ENCODE measurements around the gene KBTBD13. TPM values are rescaled to one million over a fixed set of nuclear protein-coding genes. Genes with fewer than 3 reads are reported as not detected.

KBTBD13 gene
- total RNA-seq, 1 donor from 2014 or later, result not detected

DNA sequence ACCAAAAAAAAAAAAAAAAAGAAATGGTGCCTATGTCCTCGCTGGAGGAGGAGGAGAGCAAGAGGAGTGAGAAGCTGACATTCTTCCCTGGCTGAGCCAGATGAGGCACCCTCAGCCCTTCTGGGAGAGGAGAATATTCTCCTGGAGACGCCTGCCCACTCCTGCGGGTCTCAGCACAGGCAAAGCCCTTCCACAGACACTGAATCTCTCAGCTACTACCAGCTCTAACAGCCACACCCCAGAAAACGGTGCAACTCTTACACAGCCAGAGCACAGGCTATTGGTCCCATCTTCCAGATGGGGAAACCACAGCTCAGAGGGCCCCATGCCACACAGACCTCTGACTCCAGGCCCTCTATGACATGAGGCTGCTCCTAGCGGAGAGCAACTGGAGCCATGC, 14.5 kb upstream of the KBTBD13 start:
- H3K36me3 ChIP-seq, result peaks cover 10% of the 10 kb centered on the region
- intact Hi-C loops (cut with DNase I), result no loop called here
- H3K4me1 ChIP-seq, result peaks cover 14% of the 10 kb centered on the region
- TF ChIP-seq, protein P1, sequence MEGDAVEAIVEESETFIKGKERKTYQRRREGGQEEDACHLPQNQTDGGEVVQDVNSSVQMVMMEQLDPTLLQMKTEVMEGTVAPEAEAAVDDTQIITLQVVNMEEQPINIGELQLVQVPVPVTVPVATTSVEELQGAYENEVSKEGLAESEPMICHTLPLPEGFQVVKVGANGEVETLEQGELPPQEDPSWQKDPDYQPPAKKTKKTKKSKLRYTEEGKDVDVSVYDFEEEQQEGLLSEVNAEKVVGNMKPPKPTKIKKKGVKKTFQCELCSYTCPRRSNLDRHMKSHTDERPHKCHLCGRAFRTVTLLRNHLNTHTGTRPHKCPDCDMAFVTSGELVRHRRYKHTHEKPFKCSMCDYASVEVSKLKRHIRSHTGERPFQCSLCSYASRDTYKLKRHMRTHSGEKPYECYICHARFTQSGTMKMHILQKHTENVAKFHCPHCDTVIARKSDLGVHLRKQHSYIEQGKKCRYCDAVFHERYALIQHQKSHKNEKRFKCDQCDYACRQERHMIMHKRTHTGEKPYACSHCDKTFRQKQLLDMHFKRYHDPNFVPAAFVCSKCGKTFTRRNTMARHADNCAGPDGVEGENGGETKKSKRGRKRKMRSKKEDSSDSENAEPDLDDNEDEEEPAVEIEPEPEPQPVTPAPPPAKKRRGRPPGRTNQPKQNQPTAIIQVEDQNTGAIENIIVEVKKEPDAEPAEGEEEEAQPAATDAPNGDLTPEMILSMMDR (IDR thresholded peaks at IDR 0.05), result no peak
- no peak overlapping the region for H3K27ac ChIP-seq
- H3K27me3 ChIP-seq (ENCODE audit: low read depth), result peaks cover 11% of the 10 kb centered on the region
- peak overlapping the region; percentile 7 for H3K4me3 ChIP-seq
- ATAC-seq (no peak), DNase-seq (no peak)
- no peaks in the 10 kb centered on the region for H3K9me3 ChIP-seq

DNA sequence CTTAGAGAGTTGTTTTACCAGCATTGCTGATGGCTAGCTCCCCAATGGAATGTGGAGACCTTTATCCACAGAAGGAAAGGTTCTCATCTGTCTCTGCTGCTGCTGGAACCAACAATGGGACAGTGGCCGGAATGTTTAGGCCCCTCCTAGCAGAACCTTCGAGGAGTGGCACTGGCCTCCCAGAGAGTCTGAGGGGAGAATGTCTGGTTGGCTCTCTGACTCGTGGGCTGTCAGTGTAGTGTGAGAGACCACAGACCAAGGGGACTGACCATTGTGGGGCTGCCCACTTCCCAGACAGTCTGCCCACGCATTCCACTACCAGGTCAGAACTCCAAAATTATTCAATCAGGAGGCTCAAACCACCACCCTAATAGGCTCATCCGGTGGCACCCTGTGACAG, 13.8 kb upstream of the KBTBD13 start:
- no peak for ATAC-seq
- intact Hi-C loops (cut with DNase I), result no loop called here
- peaks cover 10% of the 10 kb centered on the region for H3K36me3 ChIP-seq
- TF ChIP-seq, protein P1 (IDR thresholded peaks at IDR 0.05), result no peak
- DNase-seq, result no peak
- H3K9me3 ChIP-seq, result no peaks in the 10 kb centered on the region
- H3K4me1 ChIP-seq, result peaks cover 14% of the 10 kb centered on the region
- H3K27me3 ChIP-seq (ENCODE audit: low read depth), result peaks cover 17% of the 10 kb centered on the region
- H3K27ac ChIP-seq, result no peak overlapping the region
- H3K4me3 ChIP-seq, result no peak overlapping the region

DNA sequence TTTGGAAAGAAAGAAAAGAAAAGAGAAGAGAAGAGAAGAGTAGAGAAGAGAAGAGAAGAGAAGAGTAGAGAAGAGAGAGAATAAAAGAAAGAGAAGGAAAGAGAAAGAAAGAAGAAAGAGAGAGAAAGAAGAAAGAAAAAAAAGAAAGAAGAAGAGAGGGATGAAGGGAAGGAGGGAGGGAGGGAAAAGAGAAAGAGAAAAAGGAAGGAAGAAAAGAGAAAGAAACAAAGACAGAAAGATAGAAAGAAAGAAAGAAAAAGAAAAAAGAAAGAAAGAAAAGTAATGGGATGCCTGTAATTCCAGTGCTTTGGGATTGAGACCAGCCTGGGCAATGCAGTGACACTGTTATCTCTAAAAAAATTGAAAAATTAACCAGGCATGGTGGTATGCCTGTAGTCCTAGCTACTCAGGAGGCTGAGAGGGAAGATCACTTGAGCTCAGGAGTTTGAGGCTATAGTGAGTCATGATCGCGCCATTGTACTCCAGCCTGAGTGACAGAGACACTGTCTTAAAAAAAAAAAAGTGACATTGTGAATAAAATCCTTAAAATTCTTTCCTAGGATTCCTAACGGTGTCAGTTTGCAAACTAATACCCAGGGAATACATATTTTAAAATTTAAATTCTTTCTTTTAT, 10.4 kb upstream of the KBTBD13 start:
- Histone ChIP-seq H3K27me3 (ENCODE audit: low read depth) (peaks cover 23% of the 10 kb centered on the region), H3K27ac (peak overlapping the region; percentile 85), H3K9me3 (no peaks in the 10 kb centered on the region), H3K4me1 (peaks cover 30% of the 10 kb centered on the region), H3K36me3 (no peaks in the 10 kb centered on the region), H3K4me3 (peak overlapping the region; percentile 52)
- no peak for DNase-seq
- intact Hi-C loops (cut with DNase I), result no loop called here
- TF ChIP-seq, protein P1 (IDR thresholded peaks at IDR 0.05), result no peak
- no peak for ATAC-seq

DNA sequence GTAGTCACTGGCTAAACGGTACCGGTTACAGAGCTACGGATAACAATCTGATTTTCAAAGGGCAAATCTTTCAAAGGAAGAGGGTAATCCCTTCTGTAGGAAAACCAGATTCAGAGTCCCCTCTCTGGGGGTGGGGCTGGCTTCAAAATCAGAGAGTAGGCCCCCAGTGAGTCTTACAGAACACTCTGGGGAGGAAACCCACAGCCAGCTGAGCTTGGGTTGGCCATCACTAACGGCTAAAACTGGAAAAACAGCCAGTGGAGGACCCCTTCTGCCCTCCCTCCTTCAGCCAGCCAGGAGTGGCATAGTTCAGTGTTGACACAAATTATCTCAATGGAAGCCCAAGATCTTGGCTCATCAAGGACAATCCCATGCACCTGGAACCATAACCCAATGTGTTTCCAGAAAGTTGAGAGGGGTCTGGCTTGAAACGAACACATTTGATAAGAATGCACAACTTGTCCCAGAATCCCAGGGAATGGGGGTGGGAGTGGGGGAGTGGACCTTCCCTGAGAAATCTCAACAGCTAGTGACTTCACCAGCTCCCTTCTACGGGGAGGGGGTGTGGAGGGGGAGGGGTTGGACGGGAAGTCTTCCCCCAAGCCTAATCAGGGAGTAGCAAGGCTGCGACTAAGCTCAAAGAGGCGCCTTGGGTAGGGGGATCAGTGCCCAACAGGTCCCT, 9.8 kb upstream of the KBTBD13 start:
- Histone ChIP-seq H3K9me3 (no peaks in the 10 kb centered on the region), H3K27me3 (ENCODE audit: low read depth) (peaks cover 23% of the 10 kb centered on the region), H3K4me1 (peaks cover 31% of the 10 kb centered on the region), H3K36me3 (no peaks in the 10 kb centered on the region), H3K27ac (peak overlapping the region; percentile 85), H3K4me3 (peak overlapping the region; percentile 52)
- intact Hi-C loops (cut with DNase I), result no loop called here
- TF ChIP-seq, protein P1 (IDR thresholded peaks at IDR 0.05), result no peak
- peak; percentile 39 for DNase-seq
- peak in 1 of 2 donors; percentile 15 for ATAC-seq

DNA sequence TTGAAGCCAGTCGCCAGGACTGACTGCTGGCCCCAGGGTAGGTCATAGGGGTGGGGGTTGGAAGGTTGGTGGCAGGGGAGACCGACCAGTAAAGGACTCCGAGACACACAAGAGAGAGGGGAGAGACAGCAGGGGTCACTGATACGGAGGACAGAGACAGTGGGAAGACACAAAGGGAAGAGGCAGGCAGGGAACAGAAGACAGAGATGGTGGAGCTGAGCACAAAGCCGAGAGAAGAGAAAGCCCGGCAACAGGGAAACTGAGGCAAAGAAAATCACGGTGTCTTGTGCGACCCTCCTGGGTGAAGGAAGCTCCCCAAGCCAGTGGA, 9.3 kb upstream of the KBTBD13 start:
- TF ChIP-seq, protein P1 (IDR thresholded peaks at IDR 0.05), result no peak
- H3K4me1 ChIP-seq, result peaks cover 26% of the 10 kb centered on the region

More for the DNA sequence above, 9.3 kb upstream of the KBTBD13 start:
- DNase-seq, result no peak
- Histone ChIP-seq H3K36me3 (no peaks in the 10 kb centered on the region), H3K4me3 (peak overlapping the region; percentile 52), H3K9me3 (no peaks in the 10 kb centered on the region), H3K27ac (peak overlapping the region; percentile 85), H3K27me3 (ENCODE audit: low read depth) (peaks cover 23% of the 10 kb centered on the region)
- intact Hi-C loops (cut with DNase I), result no loop called here
- ATAC-seq, result no peak
